ENCODE data around the gene DPM2.

The DPM2 gene

GRCh38 chr9:127953768-127954505 is 16.3 kb upstream of the DPM2 start:
- no peak for DNase-seq

GRCh38 chr9:127953154-127953553 is 15.5 kb upstream of the DPM2 start:
- no peak for DNase-seq

- DNase-seq: no peak
Measured at GRCh38 chr9:127950513-127951289, 13.0 kb upstream of the DPM2 start.

DNA sequence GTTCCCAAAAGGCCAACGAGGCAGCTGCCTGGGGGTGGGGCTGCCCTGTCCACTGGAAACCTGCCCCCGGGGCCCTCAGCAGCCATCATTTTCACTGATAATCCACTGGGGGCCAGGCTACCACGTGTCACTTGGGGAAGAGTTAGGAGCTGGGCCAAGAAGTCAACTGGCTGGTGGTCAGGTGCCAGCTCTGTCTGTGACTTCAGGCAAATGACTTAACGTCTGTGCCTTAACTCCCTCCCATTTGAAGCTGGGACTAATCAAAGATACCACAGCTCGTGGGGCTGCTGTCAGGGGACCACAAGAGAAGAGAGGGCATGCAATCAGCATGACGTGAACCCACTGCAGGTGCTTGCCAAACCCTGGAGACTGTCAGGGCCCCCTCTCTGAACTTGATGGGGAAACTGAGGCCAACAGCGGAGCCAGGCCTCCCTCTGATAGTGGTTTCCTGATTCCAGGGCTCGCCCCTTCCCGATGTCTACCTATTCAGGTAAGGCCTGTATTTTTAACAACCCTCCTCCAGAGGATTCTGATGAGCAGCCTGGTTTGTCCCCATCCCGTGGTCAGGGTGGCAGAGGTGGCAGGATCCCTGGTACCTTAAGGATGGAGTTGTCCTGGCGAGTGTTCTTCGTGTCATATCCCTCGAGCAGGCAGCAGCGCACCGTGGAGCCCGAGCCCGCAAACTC is 12.3 kb upstream of the DPM2 start:
- no peak for DNase-seq

DNA sequence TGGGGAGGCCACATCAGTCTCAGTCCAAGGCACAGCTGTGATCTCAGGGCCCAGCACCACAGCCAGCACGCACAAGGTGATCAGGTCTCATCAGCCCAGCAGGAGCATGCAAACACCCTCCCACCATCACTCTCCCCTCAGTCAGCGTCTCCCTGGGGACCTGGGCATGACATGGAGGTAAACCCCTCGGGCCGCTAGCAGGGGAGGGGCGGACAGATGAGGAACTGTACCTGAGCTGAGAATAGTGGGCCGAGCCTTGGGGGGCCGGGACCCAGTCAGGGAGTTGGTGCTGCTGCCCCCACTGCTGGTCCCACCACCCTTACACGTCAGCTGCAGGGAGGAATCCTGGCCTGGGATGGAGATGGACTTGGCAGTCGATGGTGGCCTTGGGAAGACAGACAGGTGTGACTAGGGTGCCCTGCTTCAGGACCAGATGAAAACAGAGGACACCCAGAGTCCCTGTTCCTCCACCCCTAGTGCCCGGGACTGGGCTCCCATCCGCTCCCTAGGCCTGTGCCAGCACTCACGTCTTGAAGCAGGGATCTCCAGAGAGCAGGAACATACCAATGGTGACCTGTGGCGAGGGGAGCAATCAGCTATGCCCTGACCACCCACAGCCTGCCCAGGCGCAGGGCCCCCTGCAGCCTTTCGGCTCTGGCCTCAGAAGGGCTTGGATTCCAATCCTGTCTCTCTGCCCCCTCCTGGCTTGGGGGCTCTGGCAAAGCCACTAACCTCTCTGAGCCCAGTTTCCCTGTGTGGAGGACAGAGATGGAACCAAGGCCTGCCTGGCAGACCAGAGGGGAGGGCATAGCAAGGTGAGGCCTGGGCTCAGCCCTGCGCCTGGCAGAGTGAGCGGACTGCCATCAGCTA is 10.4 kb upstream of the DPM2 start:
- no peak for DNase-seq

DNA sequence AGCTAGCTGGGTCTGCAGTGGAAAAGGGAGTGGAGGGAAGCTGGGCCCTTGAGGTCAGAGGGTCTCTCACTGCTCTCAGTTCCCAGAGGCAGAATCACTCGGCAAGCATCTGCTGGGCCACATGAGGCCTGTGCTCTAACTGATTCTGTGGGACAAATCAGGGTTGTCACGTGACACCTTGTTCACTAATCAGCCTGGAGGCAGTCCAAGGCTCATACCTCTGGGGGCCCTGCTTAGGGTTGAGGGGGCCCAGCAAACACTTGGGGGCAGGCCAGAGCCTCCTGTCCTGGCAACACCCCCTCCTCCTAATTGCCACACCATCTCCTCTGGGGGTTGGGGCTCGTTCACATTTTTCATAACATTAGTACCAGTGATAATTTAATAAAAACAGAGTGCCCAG is 9.1 kb upstream of the DPM2 start:
- no peak for DNase-seq

DNA sequence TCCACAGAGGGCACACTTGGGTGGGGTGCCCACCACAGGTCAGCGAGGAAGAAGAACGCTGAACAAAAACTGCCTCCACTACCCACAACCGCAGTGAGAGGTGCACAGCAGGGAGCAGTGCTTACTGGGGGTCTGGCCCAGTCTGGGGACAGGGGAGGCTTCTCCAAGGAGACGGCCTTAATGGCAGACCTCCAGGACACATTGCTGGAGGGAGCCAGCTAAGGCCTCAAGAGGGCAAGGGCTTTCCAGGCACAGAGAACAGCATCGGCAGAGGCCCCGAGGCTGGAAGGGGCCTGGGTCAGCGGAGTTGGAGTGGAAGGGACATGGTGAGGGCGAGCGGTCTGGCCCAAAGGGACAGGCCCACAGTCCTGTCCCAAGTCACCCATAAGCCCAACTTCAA is 8.3 kb upstream of the DPM2 start:
- DNase-seq: no peak

DNA sequence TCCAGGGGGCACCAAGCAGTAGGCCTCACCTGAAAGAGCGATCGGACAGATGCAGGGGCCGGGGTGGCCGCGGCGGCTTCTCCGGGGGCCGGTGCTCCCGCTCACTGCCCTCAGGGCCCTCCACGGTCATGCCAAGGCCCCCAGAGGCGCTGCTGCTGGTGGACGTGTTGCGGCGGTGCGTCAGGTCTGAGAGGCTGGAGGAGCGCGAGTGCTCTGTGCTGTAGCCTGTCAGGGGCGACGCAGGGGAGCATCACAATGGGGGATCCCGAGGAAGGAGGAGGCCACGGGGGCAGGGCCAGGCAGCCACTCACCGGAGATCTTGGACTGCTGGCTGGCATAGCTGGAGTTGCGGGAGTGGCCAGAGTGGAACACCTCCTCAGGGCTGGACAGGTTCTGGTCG is 7.7 kb upstream of the DPM2 start:
- no peak for DNase-seq

GRCh38 chr9:127944586-127945218 is 7.0 kb upstream of the DPM2 start:
- no peak for DNase-seq

DNA sequence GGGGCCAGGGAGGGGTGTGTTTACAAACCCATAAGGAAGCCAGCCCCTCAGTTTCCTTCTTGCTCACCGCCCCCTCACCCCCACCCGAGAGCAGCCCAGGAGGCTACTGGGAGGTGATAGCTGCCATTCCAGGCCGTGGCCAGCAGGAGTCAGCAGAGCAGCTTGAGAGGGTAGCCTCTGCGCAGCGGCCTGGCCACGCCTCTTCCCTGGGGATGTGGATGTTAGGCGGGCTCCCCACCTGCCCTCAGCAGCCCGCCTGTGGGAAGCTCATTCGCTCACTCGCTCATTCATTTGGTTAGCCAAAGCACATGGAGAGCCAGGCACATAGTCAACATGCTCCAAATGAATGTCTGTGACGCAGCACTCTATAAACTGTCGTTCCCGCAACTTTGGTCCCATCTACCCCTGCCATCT is 6.1 kb upstream of the DPM2 start:
- DNase-seq: no peak

DNA sequence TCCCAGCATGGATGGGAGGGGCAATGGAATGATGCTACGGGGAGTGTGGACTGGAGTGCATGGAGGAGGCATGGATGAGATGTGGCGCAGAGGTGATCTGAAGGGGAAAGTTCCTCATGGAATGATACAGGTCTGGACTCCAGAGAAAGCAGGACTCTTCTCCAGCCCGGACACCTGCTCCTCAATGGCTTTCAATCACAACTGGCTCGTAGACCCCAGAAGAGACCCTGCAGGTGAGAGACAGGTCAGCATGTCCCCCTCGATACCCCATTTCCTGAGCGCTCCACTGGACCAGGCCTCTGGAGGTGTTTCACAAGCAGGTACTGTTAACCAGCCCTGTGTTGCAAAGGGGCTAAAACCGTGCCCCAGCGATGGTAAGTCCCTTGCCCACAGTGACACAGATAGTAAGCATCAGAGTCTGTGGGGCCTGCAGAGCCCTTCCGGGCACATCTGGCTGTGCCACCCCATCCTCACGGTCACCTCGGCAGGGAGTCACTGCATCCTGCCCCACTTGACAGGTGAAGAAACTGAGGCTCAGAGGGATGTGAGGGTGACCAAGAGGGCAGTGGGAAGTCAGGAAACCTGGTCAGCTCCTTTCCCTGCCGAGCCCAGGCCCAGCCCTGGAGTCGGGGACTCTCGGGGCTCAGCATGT is 5.5 kb upstream of the DPM2 start:
- no peak for DNase-seq

DNA sequence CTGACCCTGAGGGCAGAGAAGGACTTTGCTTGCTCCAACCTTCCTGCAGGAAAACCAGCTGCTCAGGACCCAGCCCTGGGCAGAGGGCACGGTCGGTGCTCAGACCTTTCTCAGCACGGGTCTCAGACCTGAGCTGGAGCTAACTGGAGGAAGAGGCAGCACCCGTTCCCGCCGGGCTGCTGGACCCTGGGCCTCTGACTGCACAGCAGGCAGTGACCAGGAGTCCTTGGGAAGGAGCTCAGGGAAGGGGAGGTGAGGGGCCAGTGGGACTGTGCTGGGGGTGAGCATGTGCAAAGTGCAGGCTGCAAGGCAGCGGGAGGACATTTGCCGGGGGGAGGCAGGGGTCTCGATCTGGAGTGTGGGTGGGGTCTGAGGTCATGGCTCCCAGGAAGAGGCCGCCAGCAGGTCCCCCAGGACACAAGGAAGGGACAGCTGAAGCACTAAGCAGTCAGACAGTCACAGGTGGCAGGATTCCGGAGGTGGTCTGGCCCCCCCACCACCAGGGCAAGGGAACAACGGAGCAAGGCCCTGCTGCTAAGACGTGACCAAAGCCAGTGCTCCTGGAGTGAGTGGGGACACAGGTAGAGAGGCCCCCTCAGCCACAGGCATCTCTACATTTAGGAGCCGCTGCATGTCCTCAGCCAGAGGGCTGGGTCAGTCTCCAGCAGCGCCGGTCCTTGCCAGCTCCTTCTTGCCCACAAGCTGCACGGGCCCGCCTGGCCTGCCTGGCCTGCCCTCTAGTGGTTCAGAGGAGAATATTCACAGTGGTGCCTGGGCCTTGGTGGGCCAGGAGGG is 4.8 kb upstream of the DPM2 start:
- DNase-seq: no peak

- no peak for DNase-seq
Measured at GRCh38 chr9:127941961-127942215, 4.2 kb upstream of the DPM2 start.

DNA sequence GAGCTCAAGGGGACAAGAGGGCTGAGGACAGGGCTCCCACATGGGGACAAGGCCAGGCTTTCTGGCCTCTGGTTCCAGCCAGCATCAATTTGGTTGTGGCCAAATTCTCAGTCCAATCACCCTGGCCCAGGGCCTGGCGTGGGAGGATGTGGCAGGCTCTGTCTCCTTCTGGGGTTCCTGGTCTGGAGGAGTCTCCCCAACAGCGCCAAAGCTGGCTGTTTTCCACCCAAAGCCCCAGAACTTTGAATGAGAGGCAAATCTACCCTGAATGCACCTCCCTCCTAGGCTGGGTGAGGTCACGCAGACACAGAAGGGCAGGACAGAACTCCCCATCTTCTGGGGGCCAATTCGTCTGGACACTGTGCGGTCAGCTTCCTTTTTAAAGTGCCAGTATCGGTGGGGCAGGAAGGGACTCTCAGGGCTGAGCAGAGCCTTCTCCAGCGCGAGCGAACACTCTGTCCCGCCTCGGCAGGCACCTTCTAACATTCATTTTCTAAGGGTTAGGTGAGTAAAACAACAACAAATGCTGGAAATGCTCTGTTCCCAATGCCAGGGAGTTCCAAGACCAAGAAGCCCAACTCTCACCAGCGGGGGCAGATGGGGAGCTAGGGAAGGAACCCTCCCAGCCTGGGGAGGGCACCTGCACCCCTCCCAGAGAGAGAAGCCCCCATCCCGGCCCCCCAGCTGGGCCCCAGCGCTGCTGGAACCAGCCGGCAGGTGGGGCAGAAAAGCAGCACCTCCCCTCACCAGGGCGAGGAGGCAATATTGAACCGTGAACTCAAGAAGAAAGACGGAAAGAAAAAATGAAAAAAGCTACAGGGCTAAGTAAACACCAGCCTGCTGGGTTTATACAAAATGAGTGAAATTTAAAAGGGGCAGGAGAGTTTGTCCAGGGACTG is 3.7 kb upstream of the DPM2 start:
- DNase-seq: no peak

DNA sequence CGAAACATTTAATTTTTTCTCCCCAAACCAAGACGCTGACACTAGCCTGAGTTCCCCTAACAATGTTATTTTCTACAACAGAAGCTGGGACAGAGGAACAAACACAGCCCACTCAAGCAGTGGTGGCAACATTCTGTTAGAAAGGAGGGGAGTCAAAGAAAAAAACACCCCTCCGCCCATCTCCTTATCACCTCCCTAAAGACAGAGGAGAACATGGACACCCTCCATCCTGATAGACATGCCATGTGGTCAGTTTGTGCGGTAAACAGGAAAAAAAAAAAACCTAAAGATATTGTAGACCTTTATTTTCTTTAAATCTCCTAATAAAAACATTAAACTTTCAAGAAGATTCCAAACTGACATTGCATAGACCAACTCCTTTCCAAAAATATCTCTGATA is 2.9 kb upstream of the DPM2 start:
- DNase-seq: no peak

- DNase-seq: no peak
Measured at GRCh38 chr9:127938298-127938690, 640 bp upstream of the DPM2 start.

DNA sequence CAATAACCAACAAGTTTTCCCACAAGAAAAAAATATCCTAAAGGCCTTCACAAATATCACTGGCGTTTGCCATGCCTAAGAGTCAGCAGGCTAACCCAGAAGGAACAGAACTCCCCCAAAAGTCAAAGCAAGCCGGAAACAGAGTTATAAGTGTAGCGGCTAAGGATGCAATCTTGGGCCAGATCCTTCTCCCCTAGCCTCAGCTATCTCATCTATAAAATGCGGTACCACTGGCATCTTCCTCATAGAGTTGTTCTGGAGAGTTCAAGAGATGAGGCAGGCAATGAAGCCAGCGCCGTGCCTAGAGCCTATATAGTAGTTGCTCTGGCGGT is 632 bp downstream of the DPM2 start:
- DNase-seq: no peak

DNA sequence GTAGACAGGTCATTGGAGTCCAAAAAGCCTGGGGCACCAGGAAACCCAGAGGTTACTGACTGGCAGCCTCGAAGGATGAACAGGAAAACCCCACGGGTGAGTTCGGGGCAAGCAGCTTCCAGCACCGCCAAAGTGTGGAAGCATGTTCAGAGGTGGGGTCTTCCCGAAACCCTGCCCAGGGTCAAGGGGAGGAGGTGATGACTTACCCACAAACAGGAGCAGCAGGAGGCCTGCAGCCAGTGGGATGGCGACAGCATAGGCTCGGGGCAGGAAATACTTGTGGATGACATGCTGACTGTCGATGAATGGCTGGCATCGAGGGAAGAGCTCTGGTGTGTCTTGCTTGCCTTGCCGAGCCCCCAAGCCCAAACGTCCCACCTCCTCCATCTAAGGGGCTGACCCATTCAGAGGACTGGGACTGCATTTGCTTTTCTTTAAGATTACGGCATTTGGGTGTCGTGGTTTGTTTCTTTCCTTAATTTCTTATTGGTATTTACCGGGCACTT is 1.3 kb downstream of the DPM2 start:
- no peak for DNase-seq

- DNase-seq: no peak
Measured at GRCh38 chr9:127935765-127936221, 1.9 kb downstream of the DPM2 start.

DNA sequence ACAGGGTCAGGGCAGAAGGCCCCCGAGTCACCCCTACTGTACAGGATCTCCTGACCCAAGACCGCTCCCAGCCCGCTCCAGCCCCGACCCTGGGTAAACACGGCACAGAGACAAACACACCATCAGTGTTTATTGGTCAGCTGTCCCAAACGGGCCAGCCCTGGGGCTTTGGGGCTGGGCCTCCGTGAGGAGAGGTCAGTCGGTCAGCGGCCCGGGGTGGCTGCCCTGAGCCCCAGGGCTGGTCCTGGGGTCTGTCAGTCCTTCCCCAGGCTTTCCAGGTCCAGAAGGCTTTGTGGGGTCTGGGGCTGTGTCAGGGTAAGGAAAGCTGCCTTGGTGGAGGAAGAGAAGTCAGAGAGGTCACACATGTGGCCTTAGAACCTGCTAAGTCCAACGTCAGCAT is 2.7 kb downstream of the DPM2 start:
- DNase-seq: no peak
